HFF-Myc (cell line): ENCODE data around the gene FAM193B.

Experiments
- DNase-seq: peaks from one replicate; pipeline ENCODE4 v3.0.0-alpha.2; 2011; ENCODE audit warnings: low read depth; ENCODE audit errors: extremely low read depth
- H3K4me3 ChIP-seq: replicated peaks from 2 replicates; pipeline ENCODE4 v1.5.1; 2011; ENCODE audit warnings: low read depth, mild to moderate bottlenecking, control low read depth, low read length
- CTCF ChIP-seq: IDR thresholded peaks from 2 replicates; pipeline ENCODE4 v1.5.1; 2012; ENCODE audit warnings: mild to moderate bottlenecking, low read depth, low read length, control low read depth; ENCODE audit errors: missing control alignments

The FAM193B gene

GRCh38 chr5:177550122-177550521 lies 4.2 kb downstream of the FAM193B start:
- H3K4me3 ChIP-seq = no peak overlapping the region
- no peak for TF ChIP-seq CTCF

GRCh38 chr5:177548495-177548894 lies 5.9 kb downstream of the FAM193B start:
- no peak for TF ChIP-seq CTCF
- no peak overlapping the region for H3K4me3 ChIP-seq
- no peak for DNase-seq

More at GRCh38 chr5:177550122-177550521, 4.2 kb downstream of the FAM193B start:
- no peak for DNase-seq

GRCh38 chr5:177547736-177548135 lies 6.6 kb downstream of the FAM193B start:
- TF ChIP-seq CTCF = no peak
- no peak overlapping the region for H3K4me3 ChIP-seq
- DNase-seq = no peak

GRCh38 chr5:177546258-177546741 lies 8.1 kb downstream of the FAM193B start:
- peak; percentile 92 for DNase-seq
- no peak overlapping the region for H3K4me3 ChIP-seq
- TF ChIP-seq CTCF = no peak

GRCh38 chr5:177545487-177546257 lies 8.7 kb downstream of the FAM193B start:
- no peak overlapping the region for H3K4me3 ChIP-seq
- DNase-seq = no peak
- no peak for TF ChIP-seq CTCF

GRCh38 chr5:177542816-177543465 lies 11.4 kb downstream of the FAM193B start:
- no peak for TF ChIP-seq CTCF
- H3K4me3 ChIP-seq = no peak overlapping the region
- DNase-seq = no peak

GRCh38 chr5:177540438-177540837 lies 13.9 kb downstream of the FAM193B start:
- no peak overlapping the region for H3K4me3 ChIP-seq
- TF ChIP-seq CTCF = no peak
- DNase-seq = no peak
